Muscle layer of colon (tissue), 2 donors: ENCODE measurements around the gene MEGF9.
"Not testable (repeated sequence)": the region's sequence is repeated elsewhere in the genome, so short reads cannot be mapped to it uniquely, and the experiment has no call there.

Experiments
- H3K27ac ChIP-seq: one replicate; pipeline ENCODE4 v1.7.0; 2013; ENCODE audit warnings: low read depth, mild to moderate bottlenecking, low read length, moderate library complexity
- H3K27me3 ChIP-seq, 2 donors: one replicate each; pipeline ENCODE4 v1.7.0; 2013; ENCODE audit warnings: low read length in 2 of 2, mild to moderate bottlenecking in 2 of 2; ENCODE audit not compliant: insufficient read depth in 2 of 2, control insufficient read depth in 1 of 2
- H3K36me3 ChIP-seq: one replicate; pipeline ENCODE4 v1.7.0; 2013; ENCODE audit warnings: mild to moderate bottlenecking, low read length; ENCODE audit not compliant: insufficient read depth
- H3K4me1 ChIP-seq: one replicate; pipeline ENCODE4 v1.7.0; 2013; ENCODE audit warnings: mild to moderate bottlenecking, low read length; ENCODE audit not compliant: insufficient read depth
- H3K4me3 ChIP-seq, 2 donors: one replicate each; pipeline ENCODE4 v1.7.0; 2013; ENCODE audit warnings: low read length in 2 of 2, low read depth in 1 of 2, mild to moderate bottlenecking in 1 of 2, moderate library complexity in 1 of 2
- H3K9ac ChIP-seq: one replicate; pipeline ENCODE4 v1.7.0; 2013; ENCODE audit warnings: low read length
- H3K9me3 ChIP-seq: one replicate; pipeline ENCODE4 v1.7.0; 2013; ENCODE audit warnings: mild to moderate bottlenecking, low read length
- donor health status: abdominal sarcoma.
- donor health status: Adenocarcinoma of cecum.

The MEGF9 gene

GRCh38 chr9:120567081-120567480, 147.2 kb downstream of the MEGF9 start:
- Histone ChIP-seq H3K9me3 (no peaks in the 10 kb centered on the region), H3K27me3 (no peaks in the 10 kb centered on the region), H3K9ac (no peak overlapping the region), H3K36me3 (peaks cover 46% of the 10 kb centered on the region), H3K27ac (no peak overlapping the region), H3K4me3 (no peak overlapping the region), H3K4me1 (peaks cover 12% of the 10 kb centered on the region)

GRCh38 chr9:120564589-120564988, 149.7 kb downstream of the MEGF9 start:
- Histone ChIP-seq H3K4me3 (no peak overlapping the region), H3K27ac (no peak overlapping the region), H3K9me3 (no peaks in the 10 kb centered on the region), H3K27me3 (no peaks in the 10 kb centered on the region), H3K4me1 (no peaks in the 10 kb centered on the region), H3K9ac (no peak overlapping the region), H3K36me3 (peaks cover 48% of the 10 kb centered on the region)

- no peak overlapping the region for H3K4me3 ChIP-seq
- H3K9me3 ChIP-seq = no peaks in the 10 kb centered on the region
- H3K27me3 ChIP-seq = no peaks in the 10 kb centered on the region
- no peak overlapping the region for H3K27ac ChIP-seq
- peaks cover 32% of the 10 kb centered on the region for H3K36me3 ChIP-seq
- no peak overlapping the region for H3K9ac ChIP-seq
- H3K4me1 ChIP-seq = no peaks in the 10 kb centered on the region
These were observed 151.3 kb downstream of the MEGF9 start for GRCh38 chr9:120562861-120563443.

GRCh38 chr9:120561709-120562108, 152.6 kb downstream of the MEGF9 start:
- Histone ChIP-seq H3K4me1 (no peaks in the 10 kb centered on the region), H3K27ac (no peak overlapping the region), H3K36me3 (peaks cover 22% of the 10 kb centered on the region), H3K27me3 (no peaks in the 10 kb centered on the region), H3K4me3 (no peak overlapping the region), H3K9me3 (no peaks in the 10 kb centered on the region), H3K9ac (no peak overlapping the region)

- Histone ChIP-seq H3K9ac (no peak overlapping the region), H3K4me3 (no peak overlapping the region), H3K27ac (no peak overlapping the region), H3K4me1 (no peaks in the 10 kb centered on the region), H3K27me3 (no peaks in the 10 kb centered on the region), H3K9me3 (no peaks in the 10 kb centered on the region), H3K36me3 (peaks cover 18% of the 10 kb centered on the region)
These were observed 154.7 kb downstream of the MEGF9 start for GRCh38 chr9:120559546-120559945.

- H3K4me3 ChIP-seq = no peak overlapping the region
- peaks cover 18% of the 10 kb centered on the region for H3K36me3 ChIP-seq
- H3K9me3 ChIP-seq = no peaks in the 10 kb centered on the region
- no peak overlapping the region for H3K27ac ChIP-seq
- no peak overlapping the region for H3K9ac ChIP-seq
- no peaks in the 10 kb centered on the region for H3K27me3 ChIP-seq
- H3K4me1 ChIP-seq = no peaks in the 10 kb centered on the region
These were observed 155.8 kb downstream of the MEGF9 start for GRCh38 chr9:120558454-120558853.

GRCh38 chr9:120557205-120557604, 157.1 kb downstream of the MEGF9 start:
- no peak overlapping the region for H3K9ac ChIP-seq
- no peaks in the 10 kb centered on the region for H3K27me3 ChIP-seq
- no peaks in the 10 kb centered on the region for H3K9me3 ChIP-seq
- H3K4me1 ChIP-seq = no peaks in the 10 kb centered on the region
- no peak overlapping the region for H3K4me3 ChIP-seq
- H3K36me3 ChIP-seq = peaks cover 12% of the 10 kb centered on the region
- no peak overlapping the region for H3K27ac ChIP-seq

GRCh38 chr9:120556775-120557174, 157.5 kb downstream of the MEGF9 start:
- H3K36me3 ChIP-seq = peaks cover 8% of the 10 kb centered on the region
- no peaks in the 10 kb centered on the region for H3K4me1 ChIP-seq
- no peak overlapping the region for H3K4me3 ChIP-seq
- H3K27me3 ChIP-seq = no peaks in the 10 kb centered on the region
- H3K9me3 ChIP-seq = no peaks in the 10 kb centered on the region
- H3K27ac ChIP-seq = no peak overlapping the region
- H3K9ac ChIP-seq = no peak overlapping the region

GRCh38 chr9:120555839-120556238, 158.4 kb downstream of the MEGF9 start:
- Histone ChIP-seq H3K4me1 (no peaks in the 10 kb centered on the region), H3K36me3 (peaks cover 7% of the 10 kb centered on the region), H3K27me3 (no peaks in the 10 kb centered on the region), H3K9ac (no peak overlapping the region), H3K9me3 (no peaks in the 10 kb centered on the region), H3K4me3 (no peak overlapping the region), H3K27ac (no peak overlapping the region)

GRCh38 chr9:120552210-120552704, 162.0 kb downstream of the MEGF9 start:
- not testable (repeated sequence) for H3K9ac ChIP-seq, H3K4me3 ChIP-seq, H3K27me3 ChIP-seq, H3K4me1 ChIP-seq, H3K27ac ChIP-seq, H3K9me3 ChIP-seq
- peaks cover 17% of the 10 kb centered on the region for H3K36me3 ChIP-seq
